ENCODE measurements around the gene NOS1AP.
"Not testable (repeated sequence)": the region's sequence is repeated elsewhere in the genome, so short reads cannot be mapped to it uniquely, and the experiment has no call there.

NOS1AP gene

GRCh38 chr1:162351874-162352273, 282.4 kb downstream of the NOS1AP start:
- DNase-seq, result not testable (repeated sequence)

DNA sequence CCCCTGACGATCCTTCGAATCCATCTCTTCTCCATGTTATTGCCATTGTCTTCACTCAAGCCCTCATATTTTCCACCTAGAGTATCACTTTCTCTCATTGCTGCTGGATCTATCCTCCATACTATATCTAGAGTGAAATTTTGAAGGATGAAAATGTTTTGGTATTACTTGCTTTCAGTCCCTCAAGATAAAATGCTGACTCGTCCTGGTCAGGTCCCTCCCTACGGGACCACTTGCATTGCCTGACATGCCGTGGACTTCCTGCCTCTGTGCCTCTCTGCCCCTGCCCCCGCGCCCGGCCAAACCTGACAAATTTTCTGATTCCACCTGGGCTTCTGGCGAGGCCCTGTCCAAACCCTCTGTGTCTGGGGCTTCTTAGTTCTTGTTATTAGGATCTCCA, 283.6 kb downstream of the NOS1AP start:
- DNase-seq, result no peak

DNA sequence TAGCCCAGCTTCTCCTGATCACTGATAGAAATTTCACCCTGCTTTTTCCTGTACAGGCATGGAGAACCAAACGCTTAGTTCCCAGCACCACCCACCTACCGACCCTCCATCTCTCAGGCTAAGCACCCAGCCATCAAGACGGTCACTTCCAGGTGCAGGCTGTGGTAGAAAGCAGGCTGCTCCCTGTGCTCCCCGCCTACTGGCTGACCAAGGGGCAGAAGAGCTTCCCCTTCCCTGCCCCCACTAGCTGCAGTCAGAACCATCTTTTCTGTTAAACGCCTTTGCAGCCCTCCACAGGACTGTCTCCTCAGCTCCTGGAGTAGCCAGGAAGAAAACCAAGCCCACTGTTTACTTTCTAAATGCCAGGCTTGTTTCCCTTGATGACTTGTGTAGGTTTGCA, 284.2 kb downstream of the NOS1AP start:
- DNase-seq, result no peak

DNA sequence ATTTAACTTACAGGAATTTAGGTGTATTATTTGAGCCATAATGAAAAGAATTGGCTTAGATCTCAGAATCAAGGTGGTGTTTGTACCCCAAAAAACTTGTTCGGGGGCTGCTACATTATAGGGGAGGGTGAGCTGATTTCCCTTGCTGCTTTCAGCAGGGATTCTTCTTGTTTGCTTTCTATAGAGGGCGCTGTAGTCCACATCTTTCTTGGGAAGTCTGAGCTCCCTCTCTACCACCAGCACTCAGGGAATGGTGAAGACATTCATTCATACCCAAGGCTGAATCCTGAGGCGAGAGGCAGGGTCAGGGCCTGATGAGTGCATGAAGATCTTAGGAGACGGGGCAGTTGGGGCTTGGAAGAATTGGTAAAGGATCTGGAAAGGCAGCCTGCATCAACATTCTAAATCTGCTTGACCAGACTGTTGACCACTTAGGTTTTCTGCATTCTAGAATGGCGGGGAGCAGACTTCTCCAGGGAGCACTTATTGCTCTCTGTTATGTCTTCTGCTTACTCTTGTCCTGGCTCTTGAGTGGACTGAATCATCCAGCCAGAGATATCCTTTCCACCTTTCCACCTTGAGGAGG, 288.3 kb downstream of the NOS1AP start:
- DNase-seq, result no peak

DNA sequence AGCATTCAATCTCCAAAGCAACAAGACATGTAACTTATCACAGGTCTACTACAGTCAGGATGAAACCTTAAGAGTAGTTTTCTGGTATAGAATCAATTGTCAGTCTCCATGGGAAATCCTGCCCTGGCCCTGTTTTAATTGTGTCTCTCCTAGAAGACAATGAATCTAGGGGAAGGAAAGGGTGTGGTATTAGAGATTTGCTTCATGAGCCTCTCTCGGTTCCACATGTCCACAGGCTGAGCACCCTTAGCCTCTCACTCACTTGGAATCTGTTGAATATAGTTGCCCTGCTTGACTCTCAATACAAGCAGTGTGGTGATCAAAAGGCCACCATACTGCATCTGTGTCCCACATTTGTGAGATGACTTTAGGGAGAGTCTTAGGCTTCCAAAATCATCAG, 289.4 kb downstream of the NOS1AP start:
- DNase-seq, result no peak

DNA sequence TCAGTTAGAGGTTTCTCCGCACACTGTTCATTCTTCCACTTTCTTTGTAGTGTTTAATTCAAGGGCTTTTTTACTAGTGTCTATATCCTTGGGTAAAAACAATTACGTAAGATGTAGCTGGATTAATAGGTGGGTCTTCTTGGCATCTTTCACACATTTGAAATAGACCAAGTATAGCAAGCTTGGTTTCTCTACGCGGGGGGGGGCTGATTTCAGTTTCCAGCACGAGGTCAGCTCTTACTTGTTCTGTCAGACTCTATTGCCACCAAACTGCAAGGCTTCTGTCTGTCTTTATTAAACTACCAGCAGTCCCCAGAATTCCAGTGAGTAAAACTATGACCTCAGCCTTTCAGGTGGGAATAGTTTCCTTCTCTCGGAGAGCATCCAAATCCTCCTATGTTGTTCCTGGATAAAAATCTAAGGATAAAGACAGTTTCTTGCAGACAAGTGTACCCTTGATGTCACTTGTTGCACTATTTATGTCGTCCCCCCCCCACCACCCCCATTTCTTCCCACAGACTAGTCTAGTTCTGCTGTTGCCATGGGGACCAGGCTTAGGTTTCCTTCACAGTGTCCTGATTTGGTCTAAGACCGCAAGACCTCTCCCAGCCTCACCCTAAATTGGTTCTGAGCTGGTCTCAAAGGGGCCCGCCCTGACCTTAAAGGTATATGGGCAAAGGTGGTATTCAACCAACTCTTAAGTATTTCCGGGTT, 290.2 kb downstream of the NOS1AP start:
- no peak for DNase-seq

DNA sequence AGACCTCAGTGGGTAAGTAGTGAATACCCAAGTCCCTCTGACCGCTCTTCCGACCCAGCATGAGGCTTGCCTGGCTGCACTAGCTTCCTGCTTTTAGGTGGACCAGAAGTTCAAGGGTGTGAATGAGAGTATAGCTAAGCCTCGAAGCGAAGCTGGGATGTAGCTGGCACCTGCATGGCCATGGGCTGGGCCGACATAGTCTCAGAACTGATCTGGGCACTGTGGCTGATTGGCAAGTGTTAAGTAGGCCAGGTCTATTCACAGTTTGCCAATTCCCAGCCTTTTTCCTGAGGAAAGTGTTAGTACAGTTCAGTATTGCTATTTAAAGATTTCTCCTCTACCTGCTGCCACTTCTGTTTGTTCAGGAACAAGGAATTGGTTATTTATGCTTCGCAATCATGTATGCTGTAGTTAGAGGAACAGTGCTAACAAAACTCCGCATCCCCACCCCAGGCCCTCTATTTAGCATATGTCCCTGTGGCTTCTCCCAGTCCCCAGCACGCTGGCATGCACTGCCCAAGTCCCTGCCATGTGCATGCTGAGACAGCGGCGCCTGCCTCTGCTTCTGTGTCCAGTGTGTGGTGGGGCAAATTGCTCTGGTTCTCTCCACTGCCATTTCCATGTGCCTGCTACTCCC, 290.9 kb downstream of the NOS1AP start:
- no peak for DNase-seq

DNA sequence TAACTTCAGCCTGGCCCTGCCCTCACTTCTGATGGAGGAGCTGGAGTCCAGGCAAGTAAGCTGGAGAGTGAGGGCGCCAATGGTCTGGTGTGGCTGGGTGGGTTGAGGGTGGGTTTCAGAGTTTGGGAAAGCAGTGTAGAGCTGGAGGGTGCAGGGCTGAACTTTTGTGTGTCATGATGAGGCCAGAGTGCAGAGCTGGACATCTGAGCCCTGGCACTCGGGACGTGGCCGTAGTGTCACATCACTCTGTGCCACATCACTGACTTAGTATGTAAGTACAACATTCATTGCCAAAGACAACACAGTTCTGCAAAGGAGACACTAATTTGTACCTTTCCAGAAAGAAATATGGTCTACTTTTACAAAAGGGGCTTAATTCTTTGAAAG, 291.4 kb downstream of the NOS1AP start:
- DNase-seq, result no peak

DNA sequence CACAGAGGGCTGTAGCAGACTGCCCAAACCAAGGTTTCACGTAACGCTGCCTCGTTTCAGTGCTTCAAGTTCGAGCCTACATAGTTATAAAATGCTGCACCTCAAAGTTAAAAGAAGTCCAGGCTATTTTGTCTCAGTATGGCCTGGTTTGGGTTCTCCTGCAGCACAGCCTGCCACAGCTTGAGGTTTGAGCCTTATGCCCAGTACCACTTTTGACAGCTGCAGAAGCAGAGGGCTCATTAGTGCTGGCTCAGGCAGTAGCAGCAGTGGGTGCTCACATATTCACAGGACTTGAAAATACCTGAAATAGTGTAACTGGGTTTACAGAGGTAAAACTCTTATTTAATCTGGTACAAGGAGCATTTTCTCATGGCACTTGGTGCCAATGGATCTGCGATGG, 291.9 kb downstream of the NOS1AP start:
- DNase-seq, result no peak

- DNase-seq, result no peak
Measured at GRCh38 chr1:162363823-162364222, 294.3 kb downstream of the NOS1AP start.

- no peak for DNase-seq
Measured at GRCh38 chr1:162364498-162364897, 295.0 kb downstream of the NOS1AP start.

- no peak for DNase-seq
Measured at GRCh38 chr1:162365284-162366020, 296.0 kb downstream of the NOS1AP start.

DNA sequence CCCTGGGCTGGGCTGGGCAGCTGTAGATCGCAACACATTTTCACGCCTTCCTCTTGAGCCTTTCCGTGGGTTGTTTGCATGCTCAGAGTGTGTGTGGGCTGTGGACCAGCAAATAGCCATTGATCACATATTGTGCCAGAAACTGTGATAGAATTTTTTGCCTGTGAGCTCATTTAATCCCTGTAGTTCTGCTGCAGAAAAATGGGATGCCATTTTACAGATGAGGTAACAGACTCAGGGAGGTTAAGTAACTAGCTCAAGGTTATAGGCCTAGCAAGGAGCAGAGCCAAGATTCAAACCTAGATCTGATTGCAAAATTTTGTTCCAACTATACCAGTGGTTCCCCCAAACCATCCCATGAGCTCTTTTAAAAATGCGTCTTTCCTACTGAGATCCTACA, 296.7 kb downstream of the NOS1AP start:
- DNase-seq, result no peak

DNA sequence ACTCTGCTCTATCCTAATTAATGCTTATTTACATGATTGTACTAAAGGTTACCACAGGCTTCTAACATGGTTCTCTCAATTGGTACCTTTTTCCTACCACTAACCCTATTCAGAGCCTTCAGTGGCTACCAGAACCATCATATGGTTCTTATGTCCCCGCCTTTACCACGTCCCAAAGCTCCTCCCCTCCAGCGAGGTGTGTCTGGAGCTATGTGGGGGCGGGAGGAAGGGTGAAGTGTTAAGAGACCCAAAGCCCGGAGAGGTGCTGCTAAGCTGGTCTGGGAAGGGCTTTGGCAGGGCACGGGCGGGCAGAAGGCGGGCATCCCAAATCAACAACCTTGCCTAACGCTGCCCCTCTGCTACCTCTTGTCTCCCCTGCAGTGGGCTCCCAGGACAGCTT, 297.2 kb downstream of the NOS1AP start:
- no peak for DNase-seq

DNA sequence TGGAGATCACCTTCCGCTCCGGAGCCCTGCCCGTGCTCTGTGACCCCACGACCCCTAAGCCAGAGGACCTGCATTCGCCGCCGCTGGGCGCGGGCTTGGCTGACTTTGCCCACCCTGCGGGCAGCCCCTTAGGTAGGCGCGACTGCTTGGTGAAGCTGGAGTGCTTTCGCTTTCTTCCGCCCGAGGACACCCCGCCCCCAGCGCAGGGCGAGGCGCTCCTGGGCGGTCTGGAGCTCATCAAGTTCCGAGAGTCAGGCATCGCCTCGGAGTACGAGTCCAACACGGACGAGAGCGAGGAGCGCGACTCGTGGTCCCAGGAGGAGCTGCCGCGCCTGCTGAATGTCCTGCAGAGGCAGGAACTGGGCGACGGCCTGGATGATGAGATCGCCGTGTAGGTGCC, 297.6 kb downstream of the NOS1AP start:
- no peak for DNase-seq

DNA sequence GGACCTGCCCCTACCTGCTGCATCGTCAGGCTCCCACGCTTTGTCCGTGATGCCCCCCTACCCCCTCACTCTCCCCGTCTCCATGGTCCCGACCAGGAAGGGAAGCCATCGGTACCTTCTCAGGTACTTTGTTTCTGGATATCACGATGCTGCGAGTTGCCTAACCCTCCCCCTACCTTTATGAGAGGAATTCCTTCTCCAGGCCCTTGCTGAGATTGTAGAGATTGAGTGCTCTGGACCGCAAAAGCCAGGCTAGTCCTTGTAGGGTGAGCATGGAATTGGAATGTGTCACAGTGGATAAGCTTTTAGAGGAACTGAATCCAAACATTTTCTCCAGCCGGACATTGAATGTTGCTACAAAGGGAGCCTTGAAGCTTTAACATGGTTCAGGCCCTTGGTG, 298.3 kb downstream of the NOS1AP start:
- DNase-seq, result no peak

- DNase-seq, result no peak
Measured at GRCh38 chr1:162368451-162368850, 299.0 kb downstream of the NOS1AP start.

GRCh38 chr1:162369571-162369970, 300.1 kb downstream of the NOS1AP start:
- no peak for DNase-seq

DNA sequence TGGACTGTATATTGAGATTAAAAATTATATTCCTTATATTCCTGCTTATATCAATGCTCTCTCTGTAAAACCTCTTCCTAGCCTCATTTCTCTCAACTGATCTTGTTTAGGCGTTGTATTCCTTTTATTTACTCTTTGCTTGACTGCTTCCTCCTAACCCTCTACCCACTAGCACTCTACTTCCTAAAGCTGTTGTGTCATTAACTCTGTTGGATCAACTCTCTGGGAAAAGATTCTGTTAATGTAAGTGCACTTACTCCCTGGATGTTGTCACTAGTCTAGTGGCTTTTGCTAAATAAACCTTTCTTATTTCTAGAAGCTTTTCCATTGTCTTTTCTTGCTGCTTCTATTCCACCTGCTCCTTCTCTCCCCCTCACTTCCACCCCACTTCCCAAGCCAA, 300.7 kb downstream of the NOS1AP start:
- DNase-seq, result no peak

DNA sequence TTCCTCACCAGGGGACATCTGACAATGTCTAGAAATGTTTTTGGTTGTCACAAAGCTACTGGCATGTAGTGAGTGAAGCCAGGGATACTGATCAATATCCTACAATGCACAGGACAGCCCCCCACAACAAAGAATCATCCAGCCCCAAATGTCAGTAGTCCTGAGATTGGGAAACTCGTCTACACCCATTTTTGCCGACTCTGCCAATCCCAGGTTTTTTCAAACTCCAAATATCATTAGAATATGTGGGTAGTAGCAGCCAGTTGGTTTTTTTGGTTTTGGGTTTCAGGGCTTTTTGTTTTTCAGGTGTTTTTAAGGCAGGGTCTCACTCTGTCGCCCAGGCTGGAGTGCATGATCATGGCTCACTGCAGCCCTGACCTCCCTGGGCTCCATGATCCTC, 301.2 kb downstream of the NOS1AP start:
- DNase-seq, result no peak

DNA sequence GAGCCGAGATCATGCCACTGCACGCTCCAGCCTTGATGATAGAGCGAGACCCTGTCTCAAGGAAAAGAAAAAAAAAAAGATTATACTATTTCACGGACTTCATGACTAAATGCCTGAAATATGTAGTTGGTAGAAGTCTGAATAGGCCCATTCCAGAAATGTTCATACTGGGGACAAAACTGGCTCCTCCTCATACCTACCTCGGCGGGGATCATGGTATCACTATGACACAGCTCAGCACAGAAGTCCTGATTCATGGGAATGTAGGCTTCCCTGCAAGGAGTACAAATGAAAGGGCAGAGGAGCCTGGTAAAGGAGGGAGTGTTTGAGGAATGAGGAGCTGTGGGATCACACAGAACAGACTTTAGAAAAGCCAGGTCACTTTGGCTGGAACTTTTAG, 302.1 kb downstream of the NOS1AP start:
- no peak for DNase-seq

GRCh38 chr1:162372159-162373071, 302.9 kb downstream of the NOS1AP start:
- DNase-seq, result no peak

DNA sequence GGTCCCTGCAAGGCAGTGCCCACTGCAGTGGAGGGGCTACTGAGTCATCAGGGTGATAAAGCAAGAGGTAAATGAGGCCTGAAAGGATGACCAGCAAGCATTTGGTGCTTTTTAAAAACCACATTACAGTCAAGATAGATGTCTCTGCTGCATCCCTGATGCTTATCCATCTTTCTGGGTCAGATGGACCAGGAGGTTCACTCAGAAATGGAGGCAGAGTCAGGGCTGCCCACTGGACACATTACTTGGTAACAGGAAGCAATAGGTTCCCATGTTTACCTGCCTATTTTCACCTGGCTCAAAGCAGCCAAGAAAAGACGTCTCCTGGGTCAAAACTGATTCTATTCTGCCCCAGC, 303.6 kb downstream of the NOS1AP start:
- no peak for DNase-seq

Measured in activated gamma-delta T cell treated with Interleukin-2 at 50 U/mL for 16 hours (primary cell).